T-helper 22 cell (primary cell): ENCODE results near the gene OR4C6.

ENCODE experiments used
- DNase-seq: peaks from one replicate; pipeline ENCODE4 v3.0.0-alpha.2; 2020; ENCODE audit warnings: low read depth

The OR4C6 gene

GRCh38 chr11:55661901-55662300 lies at the start of gene OR4C6:
OR4C6 (plus strand) TSS chr11:55662201; CDS start chr11:55665167, 2,966 bp downstream.
- no peak for DNase-seq

GRCh38 chr11:55624531-55624930 lies 37.5 kb upstream of the OR4C6 start:
- DNase-seq, result no peak

DNA sequence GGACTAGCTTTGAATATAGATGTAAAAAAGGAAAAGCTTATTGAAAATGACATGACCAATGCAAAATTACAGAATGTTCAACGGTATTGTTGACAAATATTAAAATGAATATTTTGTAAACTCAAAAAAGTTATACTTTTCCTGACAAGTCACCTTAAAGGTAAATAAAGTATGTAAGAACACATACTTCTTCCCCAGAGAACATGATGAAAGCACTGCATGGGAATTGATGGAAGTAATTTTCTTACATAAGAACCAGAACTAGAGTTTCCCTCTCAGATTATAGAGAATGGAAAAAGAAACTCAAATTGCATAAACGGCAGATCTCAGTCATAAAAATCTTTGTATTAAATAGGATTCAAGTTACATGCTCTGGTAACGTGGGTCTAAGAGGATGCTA lies 27.2 kb upstream of the OR4C6 start, which contains the start of gene OR4P4:
OR4P4 (plus strand) TSS at position 301 of the 400 bp plus-strand sequence.
- no peak for DNase-seq

- no peak for DNase-seq
Observed at GRCh38 chr11:55648027-55648426, 14.0 kb upstream of the OR4C6 start, which contains the start of gene OR4S2. OR4S2 (plus strand) TSS chr11:55648327; CDS start chr11:55650904, 2,577 bp downstream.

DNA sequence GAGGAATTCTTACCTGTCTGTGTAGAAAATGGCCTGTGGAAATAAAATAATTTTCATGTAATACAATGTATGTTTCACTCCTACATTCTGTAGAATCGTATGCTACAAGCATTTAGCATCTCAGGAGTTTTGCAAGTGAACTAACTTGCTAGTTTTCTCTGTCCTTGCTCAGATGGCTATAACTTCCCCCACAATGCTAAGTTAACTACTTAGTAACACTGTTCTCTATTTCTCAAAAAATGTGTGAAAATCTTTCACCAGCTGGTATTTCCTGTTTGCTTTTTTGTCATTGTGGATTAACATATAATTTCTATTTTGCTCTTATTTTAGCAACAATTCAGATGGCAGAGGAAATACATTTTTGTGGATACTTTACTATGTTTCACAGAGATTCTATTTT lies 9.4 kb upstream of the OR4C6 start:
- DNase-seq, result no peak

GRCh38 chr11:55655096-55655495 lies 6.9 kb upstream of the OR4C6 start:
- DNase-seq, result no peak

- DNase-seq, result no peak
Observed at GRCh38 chr11:55658031-55658573, 3.9 kb upstream of the OR4C6 start.

DNA sequence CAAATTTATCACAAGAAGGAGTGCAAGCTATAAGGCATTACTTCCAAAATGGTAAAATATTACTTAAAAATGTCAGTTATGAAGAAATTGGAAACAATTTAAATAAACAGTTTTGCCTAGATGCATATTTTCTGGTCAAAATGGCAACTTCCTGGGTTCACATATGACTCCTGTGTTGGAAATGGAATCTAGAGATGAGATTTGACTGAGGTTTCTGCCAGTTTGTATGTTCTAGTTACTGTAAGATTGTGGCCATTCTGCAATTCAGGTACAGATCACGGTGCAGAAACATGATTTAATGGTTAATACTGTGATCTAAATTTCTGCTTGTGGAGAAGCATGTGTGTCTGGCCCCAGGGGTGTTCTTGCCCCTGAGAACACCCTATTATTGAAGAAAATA lies 3.4 kb upstream of the OR4C6 start:
- no peak for DNase-seq

GRCh38 chr11:55669376-55669775 lies 7.4 kb downstream of the OR4C6 start:
- no peak for DNase-seq

- DNase-seq, result no peak
Observed at GRCh38 chr11:55673860-55674259, 11.9 kb downstream of the OR4C6 start.

- DNase-seq, result no peak
Observed at GRCh38 chr11:55697817-55698216, 35.8 kb downstream of the OR4C6 start.

GRCh38 chr11:55701429-55701828 lies 39.4 kb downstream of the OR4C6 start:
- no peak for DNase-seq

DNA sequence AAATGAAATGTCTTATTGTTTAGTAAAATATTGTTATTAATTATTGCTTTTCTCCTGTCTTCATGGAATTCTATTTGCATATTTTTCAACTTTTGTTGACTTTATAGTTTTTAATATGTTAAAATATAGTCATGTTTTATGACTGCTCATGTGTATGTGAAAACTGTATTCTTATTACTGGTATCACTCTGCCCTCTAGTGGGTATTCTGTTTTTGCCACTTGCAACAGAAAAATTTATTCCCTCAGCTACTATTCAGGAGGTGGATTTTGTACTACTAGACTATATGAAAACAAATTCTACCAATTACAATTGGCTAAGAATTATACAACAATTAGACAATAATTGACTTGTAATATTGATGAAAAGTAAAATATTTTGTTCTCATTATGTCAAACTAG lies 45.0 kb downstream of the OR4C6 start:
- DNase-seq, result no peak

DNA sequence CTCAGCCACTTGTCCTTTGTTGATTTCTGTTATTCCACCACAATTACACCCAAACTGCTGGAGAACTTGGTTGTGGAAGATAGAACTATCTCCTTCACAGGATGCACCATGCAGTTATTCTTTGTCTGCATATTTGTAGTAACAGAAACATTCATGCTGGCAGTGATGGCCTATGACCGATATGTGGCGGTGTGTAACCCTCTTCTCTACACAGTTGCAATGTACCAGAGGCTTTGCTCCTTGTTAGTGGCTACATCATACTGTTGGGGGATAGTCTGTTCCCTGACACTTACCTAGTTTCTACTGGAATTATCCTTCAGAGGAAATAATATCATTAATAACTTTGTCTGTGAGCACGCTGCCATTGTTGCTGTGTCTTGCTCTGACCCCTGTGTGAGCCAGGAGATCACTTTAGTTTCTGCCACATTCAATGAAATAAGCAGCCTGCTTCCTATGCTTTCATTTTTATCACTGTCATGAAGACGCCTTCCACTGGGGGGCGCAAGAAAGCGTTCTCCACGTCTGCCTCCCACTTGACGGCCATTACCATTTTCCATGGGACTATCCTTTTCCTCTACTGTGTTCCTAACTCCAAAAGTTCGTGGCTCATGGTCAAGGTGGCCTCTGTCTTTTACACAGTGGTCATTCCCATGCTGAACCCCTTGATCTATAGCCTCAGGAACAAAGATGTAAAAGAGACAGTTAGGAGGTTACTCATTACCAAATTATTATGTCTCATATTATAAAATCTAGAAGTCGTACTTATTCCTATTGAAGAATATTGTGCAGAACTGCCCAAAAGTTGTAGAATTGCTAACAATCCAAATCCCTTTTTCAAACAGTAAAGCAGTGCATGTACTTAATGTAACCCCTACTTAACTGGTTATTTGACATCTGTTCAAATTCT lies 53.2 kb downstream of the OR4C6 start:
- DNase-seq, result no peak
